CD14-positive monocyte (primary cell): ENCODE data around the gene GMDS. TPM values are rescaled to one million over a fixed set of nuclear protein-coding genes. Genes with fewer than 3 reads are reported as not detected.

Source experiments
- DNase-seq, 3 donors: peaks; one replicate each; pipeline ENCODE4 v3.0.0-alpha.2; 2011 to 2022
- H2AFZ ChIP-seq: 2 replicates; pipeline ENCODE4 v1.6.0; 2012; ENCODE audit warnings: mild to moderate bottlenecking, low read depth, low read length, inconsistent platforms; ENCODE audit not compliant: insufficient read depth, poor library complexity, severe bottlenecking
- H3K27ac ChIP-seq, 2 donors: 1 replicate in 1 of 2; 2 replicates in 1 of 2; pipeline ENCODE4 v1.5.1; 2012 to 2013; ENCODE audit warnings: low read length in 2 of 2, control low read depth in 1 of 2, inconsistent platforms in 1 of 2, low read depth in 1 of 2, mild to moderate bottlenecking in 1 of 2
- H3K27me3 ChIP-seq, 2 donors: one replicate each; pipeline versions ENCODE4 v1.6.0 to v1.6.1; 2011 to 2013; ENCODE audit warnings: low read length in 2 of 2; ENCODE audit not compliant: control insufficient read depth in 2 of 2, insufficient read depth in 2 of 2
- H3K36me3 ChIP-seq, 2 donors: replicated peaks in 1 of 2; 1 replicate in 1 of 2; 2 replicates in 1 of 2; pipeline versions ENCODE4 v1.5.1 to v1.6.1; 2012 to 2013; ENCODE audit warnings: low read length in 2 of 2, control low read depth in 1 of 2, inconsistent platforms in 1 of 2, mild to moderate bottlenecking in 1 of 2; ENCODE audit not compliant: insufficient read depth in 2 of 2, control insufficient read depth in 1 of 2
- H3K4me1 ChIP-seq, 2 donors: 1 replicate in 1 of 2; 2 replicates in 1 of 2; pipeline versions ENCODE4 v1.5.1 to v1.6.1; 2012 to 2013; ENCODE audit warnings: low read length in 2 of 2, control low read depth in 1 of 2, inconsistent platforms in 1 of 2, mild to moderate bottlenecking in 1 of 2, moderate library complexity in 1 of 2; ENCODE audit not compliant: insufficient read depth in 2 of 2, control insufficient read depth in 1 of 2
- H3K4me2 ChIP-seq: replicated peaks from 2 replicates; pipeline ENCODE3; 2012; ENCODE audit warnings: low read length, moderate library complexity, mild to moderate bottlenecking; ENCODE audit not compliant: poor library complexity, severe bottlenecking; ENCODE audit errors: extremely low read depth
- H3K4me3 ChIP-seq, 3 experiments: fragments of 200-600 bp in 1 of 3; sonication (generic) in 1 of 3; replicated peaks in 1 of 3; 1 replicate in 2 of 3; 2 replicates in 1 of 3; pipeline ENCODE4 v1.5.1; 2011 to 2013; ENCODE audit warnings: low read length in 3 of 3, mild to moderate bottlenecking in 3 of 3, control low read depth in 2 of 3, low read depth in 2 of 3, inconsistent platforms in 1 of 3, moderate library complexity in 1 of 3
- H3K79me2 ChIP-seq: 2 replicates; pipeline ENCODE4 v1.6.0; 2012; ENCODE audit warnings: mild to moderate bottlenecking, control low read depth, inconsistent platforms, low read length, moderate library complexity; ENCODE audit not compliant: insufficient read depth
- H3K9ac ChIP-seq: 2 replicates; pipeline ENCODE4 v1.6.0; 2017; ENCODE audit warnings: low read length, mild to moderate bottlenecking; ENCODE audit not compliant: insufficient read depth, poor library complexity, severe bottlenecking
- H3K9me3 ChIP-seq, 2 donors: replicated peaks in 1 of 2; 1 replicate in 1 of 2; 2 replicates in 1 of 2; pipeline versions ENCODE4 v1.5.1 to v1.6.1; 2012 to 2013; ENCODE audit warnings: low read length in 2 of 2, control low read depth in 1 of 2; ENCODE audit not compliant: control insufficient read depth in 1 of 2, insufficient read depth in 1 of 2
- H4K20me1 ChIP-seq: 2 replicates; pipeline ENCODE4 v1.6.0; 2012; ENCODE audit warnings: mild to moderate bottlenecking, low read length, control low read depth, moderate library complexity; ENCODE audit not compliant: insufficient read depth
- H3K27ac Mint-ChIP-seq, 7 donors: one replicate each; pipeline ENCODE4 v1.8.0; 2020; ENCODE audit warnings: mild to moderate bottlenecking in 7 of 7, mixed read lengths in 7 of 7, moderate library complexity in 6 of 7, inconsistent platforms in 2 of 7
- H3K27me3 Mint-ChIP-seq, 3 donors: one replicate each; pipeline ENCODE4 v1.8.0; 2021 to 2022; ENCODE audit warnings: low read depth in 3 of 3, mild to moderate bottlenecking in 3 of 3, mixed read lengths in 3 of 3, moderate library complexity in 3 of 3, inconsistent platforms in 1 of 3
- H3K36me3 Mint-ChIP-seq, 2 donors: one replicate each; pipeline ENCODE4 v1.8.0; 2020; ENCODE audit warnings: mixed read lengths in 2 of 2, inconsistent platforms in 1 of 2, mild to moderate bottlenecking in 1 of 2
- H3K4me1 Mint-ChIP-seq: one replicate; pipeline ENCODE4 v1.8.0; 2020; ENCODE audit warnings: mild to moderate bottlenecking, mixed read lengths
- H3K4me3 Mint-ChIP-seq, 2 donors: one replicate each; pipeline ENCODE4 v1.8.0; 2020; ENCODE audit warnings: mild to moderate bottlenecking in 2 of 2, mixed read lengths in 2 of 2, moderate library complexity in 1 of 2
- H3K9me3 Mint-ChIP-seq, 7 donors: one replicate each; pipeline ENCODE4 v1.8.0; 2020 to 2022; ENCODE audit warnings: mixed read lengths in 7 of 7, mild to moderate bottlenecking in 6 of 7, moderate library complexity in 6 of 7, inconsistent platforms in 2 of 7
- WGBS: methylation state at CpG from one replicate; pipeline ENCODE4 v1.1.5; 2013; ENCODE audit warnings: missing lambda C conversion rate; ENCODE audit not compliant: insufficient coverage; 5-methylcytosine and 5-hydroxymethylcytosine counted together
- intact Hi-C, 2 donors: fragments of 100-400 bp; cut with micrococcal nuclease; formaldehyde crosslinking; loops; one replicate each; pipeline versions ENCODE4 v1.15.0 to v1.15.1; 2023
- polyA plus RNA-seq, 3 donors: library from polyadenylated mRNA; depleted of rRNA in 1 of 3; unstranded in 2 of 3; stranded (reverse) in 1 of 3; fragments of 300-500 nt in 2 of 3; fragments of >200 nt in 1 of 3; fragmentation: Illumina TruSeq in 2 of 3; gene quantifications; 1 replicate in 2 of 3; 2 replicates in 1 of 3; pipeline ENCODE4 v1.2.3, GENCODE V29; 2012 to 2021
- TF ChIP-seq, protein P1 (sequence below): fragments of 200-600 bp; IDR thresholded peaks from one replicate; pipeline ENCODE4 v1.8.0; 2022; ENCODE audit warnings: antibody characterized with exemption, mild to moderate bottlenecking

Gene GMDS
- polyA plus RNA-seq, 3 donors, result 10.5 to 19.9 (median 17.6) TPM

DNA sequence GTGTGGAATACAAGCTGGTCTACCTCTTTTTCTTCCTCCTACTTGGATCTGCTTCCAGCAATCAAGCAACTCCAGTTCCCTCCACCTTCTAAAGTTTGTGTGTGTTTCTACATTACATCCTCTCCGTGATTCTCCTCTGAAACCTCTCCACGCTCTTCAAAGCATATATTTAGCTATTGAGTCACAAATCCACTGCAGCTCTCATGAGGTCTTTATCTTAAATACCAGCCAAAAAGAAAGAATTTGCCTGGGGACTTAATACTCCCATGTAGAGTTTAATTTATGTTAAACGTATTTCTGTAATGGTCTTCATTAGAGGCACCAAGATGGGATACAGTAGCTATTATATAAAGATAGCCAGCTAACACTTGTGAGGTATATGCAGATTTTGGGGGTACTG is 557.0 kb downstream of the GMDS start:
- H3K4me3 Mint-ChIP-seq, result no peak overlapping the region
- no peak overlapping the region for H3K9ac ChIP-seq
- peaks cover 0 to 5% (median 0%) of the 10 kb centered on the region in 3 donors for H3K27me3 Mint-ChIP-seq
- no peaks in the 10 kb centered on the region for H4K20me1 ChIP-seq
- H3K36me3 Mint-ChIP-seq, result peaks cover 0 to 11% of the 10 kb centered on the region in 2 donors
- H3K4me3 ChIP-seq, result no peak overlapping the region
- intact Hi-C loops, result no loop called here
- peaks cover 0 to 9% (median 4%) of the 10 kb centered on the region in 7 donors for H3K9me3 Mint-ChIP-seq
- no peaks in the 10 kb centered on the region for H3K79me2 ChIP-seq
- H3K36me3 ChIP-seq, result no peaks in the 10 kb centered on the region
- no peak overlapping the region for H3K4me2 ChIP-seq
- peaks cover 0 to 4% of the 10 kb centered on the region in 2 donors for H3K9me3 ChIP-seq
- peaks cover 18% of the 10 kb centered on the region for H3K4me1 Mint-ChIP-seq
- TF ChIP-seq, protein P1, sequence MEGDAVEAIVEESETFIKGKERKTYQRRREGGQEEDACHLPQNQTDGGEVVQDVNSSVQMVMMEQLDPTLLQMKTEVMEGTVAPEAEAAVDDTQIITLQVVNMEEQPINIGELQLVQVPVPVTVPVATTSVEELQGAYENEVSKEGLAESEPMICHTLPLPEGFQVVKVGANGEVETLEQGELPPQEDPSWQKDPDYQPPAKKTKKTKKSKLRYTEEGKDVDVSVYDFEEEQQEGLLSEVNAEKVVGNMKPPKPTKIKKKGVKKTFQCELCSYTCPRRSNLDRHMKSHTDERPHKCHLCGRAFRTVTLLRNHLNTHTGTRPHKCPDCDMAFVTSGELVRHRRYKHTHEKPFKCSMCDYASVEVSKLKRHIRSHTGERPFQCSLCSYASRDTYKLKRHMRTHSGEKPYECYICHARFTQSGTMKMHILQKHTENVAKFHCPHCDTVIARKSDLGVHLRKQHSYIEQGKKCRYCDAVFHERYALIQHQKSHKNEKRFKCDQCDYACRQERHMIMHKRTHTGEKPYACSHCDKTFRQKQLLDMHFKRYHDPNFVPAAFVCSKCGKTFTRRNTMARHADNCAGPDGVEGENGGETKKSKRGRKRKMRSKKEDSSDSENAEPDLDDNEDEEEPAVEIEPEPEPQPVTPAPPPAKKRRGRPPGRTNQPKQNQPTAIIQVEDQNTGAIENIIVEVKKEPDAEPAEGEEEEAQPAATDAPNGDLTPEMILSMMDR, result no peak
- H3K27me3 ChIP-seq, result no peaks in the 10 kb centered on the region
- DNase-seq, result no peak
- H3K27ac Mint-ChIP-seq, result no peak overlapping the region
- 100% methylated on average over 1 of the region's 3 CpGs for WGBS
- H3K27ac ChIP-seq, result no peak overlapping the region
- no peak overlapping the region for H2AFZ ChIP-seq
- H3K4me1 ChIP-seq, result peaks cover 4 to 10% of the 10 kb centered on the region in 2 donors

GRCh38 chr6:1687402-1687801 is 558.0 kb downstream of the GMDS start:
- TF ChIP-seq, protein P1, result no peak
- Histone ChIP-seq H3K9ac (no peak overlapping the region), H3K27me3 (no peaks in the 10 kb centered on the region), H3K4me3 (no peak overlapping the region), H3K79me2 (no peaks in the 10 kb centered on the region), H3K9me3 (no peaks in the 10 kb centered on the region), H3K36me3 (no peaks in the 10 kb centered on the region), H2AFZ (no peak overlapping the region), H3K27ac (no peak overlapping the region), H3K4me2 (no peak overlapping the region), H3K4me1 (peaks cover 4 to 10% of the 10 kb centered on the region in 2 donors), H4K20me1 (no peaks in the 10 kb centered on the region)
- intact Hi-C loops, result no loop called here
- H3K4me3 Mint-ChIP-seq, result no peak overlapping the region
- 91% methylated on average over 5 of the region's 6 CpGs for WGBS
- no peak for DNase-seq
- no peak overlapping the region for H3K27ac Mint-ChIP-seq
- peaks cover 0 to 5% (median 0%) of the 10 kb centered on the region in 3 donors for H3K27me3 Mint-ChIP-seq
- H3K4me1 Mint-ChIP-seq, result peaks cover 18% of the 10 kb centered on the region
- peaks cover 0 to 11% of the 10 kb centered on the region in 2 donors for H3K36me3 Mint-ChIP-seq
- H3K9me3 Mint-ChIP-seq, result peaks cover 0 to 5% (median 2%) of the 10 kb centered on the region in 7 donors
